GM12874 (cell line): ENCODE measurements around the gene WASL.

Source experiments
- CTCF ChIP-seq: IDR thresholded peaks from 2 replicates; pipeline ENCODE4 v1.5.1; 2011; ENCODE audit warnings: low read depth, mild to moderate bottlenecking, control low read depth, low read length, moderate library complexity; ENCODE audit not compliant: insufficient read depth

WASL gene

GRCh38 chr7:123716877-123717276, 31.9 kb downstream of the WASL start:
- TF ChIP-seq CTCF = no peak

- no peak for TF ChIP-seq CTCF
Observed at GRCh38 chr7:123715799-123716198, 33.0 kb downstream of the WASL start.

DNA sequence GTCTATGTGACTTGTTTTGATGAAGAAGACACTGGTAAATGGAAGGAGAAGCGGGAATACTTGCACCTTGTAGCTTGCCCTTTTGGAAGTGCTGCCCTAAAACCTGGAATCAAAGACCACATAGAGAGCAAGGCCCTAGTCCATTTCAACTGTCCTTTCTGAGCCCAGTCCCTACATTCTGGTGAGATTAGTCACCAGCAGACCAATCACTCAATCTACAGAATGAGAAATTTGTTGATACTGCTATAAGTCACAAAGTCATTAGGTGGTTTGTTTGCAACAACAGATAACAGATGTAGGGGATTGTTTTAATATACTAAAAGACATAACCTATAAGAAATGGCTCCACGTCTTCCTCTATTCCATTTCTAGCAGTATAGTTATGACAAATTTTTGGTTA, 33.6 kb downstream of the WASL start:
- no peak for TF ChIP-seq CTCF

GRCh38 chr7:123714296-123715080, 34.3 kb downstream of the WASL start:
- TF ChIP-seq CTCF = no peak

DNA sequence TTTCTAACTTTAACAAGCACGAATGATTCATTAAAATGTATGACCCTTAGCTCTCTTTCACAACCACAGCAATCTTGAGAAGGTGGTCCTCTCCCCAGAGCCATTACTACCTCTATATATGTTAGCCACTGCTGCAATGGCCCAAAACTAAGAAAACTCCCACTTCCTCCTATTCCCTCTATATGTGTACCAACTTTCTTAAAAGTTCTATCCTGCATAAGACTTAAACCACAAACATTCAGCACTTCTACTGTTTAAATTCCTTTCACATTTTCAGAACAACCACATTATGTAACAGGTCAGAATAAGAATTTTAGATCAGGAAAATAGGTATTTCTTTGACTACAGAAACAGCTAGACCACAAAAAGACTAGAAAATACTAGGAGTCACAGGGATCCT, 36.2 kb downstream of the WASL start:
- TF ChIP-seq CTCF = no peak

- TF ChIP-seq CTCF = no peak
Observed at GRCh38 chr7:123711832-123712293, 36.9 kb downstream of the WASL start.

- no peak for TF ChIP-seq CTCF
Observed at GRCh38 chr7:123710683-123711082, 38.1 kb downstream of the WASL start.
